WERI-Rb-1 (cell line): ENCODE data around the gene NR1H4.
A peak's percentile ranks its signal among the peaks of the same experiment; 100 is the strongest.

ENCODE experiments used
- DNase-seq: peaks from one replicate; pipeline ENCODE4 v3.0.0-alpha.2; 2020
- H3K27ac ChIP-seq: fragments of 250-450 bp; sonication (Bioruptor Pico); 2 replicates; pipeline ENCODE4 v1.5.1; 2020; ENCODE audit warnings: mild to moderate bottlenecking, moderate library complexity
- H3K27me3 ChIP-seq: fragments of 250-450 bp; sonication (Bioruptor Pico); 2 replicates; pipeline ENCODE4 v1.5.1; 2021; ENCODE audit warnings: mild to moderate bottlenecking, low read depth, moderate library complexity; ENCODE audit not compliant: insufficient read depth, severe bottlenecking
- H3K36me3 ChIP-seq: fragments of 250-450 bp; sonication (Bioruptor Pico); 2 replicates; pipeline ENCODE4 v1.5.1; 2020; ENCODE audit warnings: mild to moderate bottlenecking, moderate library complexity
- H3K4me3 ChIP-seq: 2 replicates; pipeline ENCODE4 v1.5.1; 2011; ENCODE audit warnings: low read depth, mild to moderate bottlenecking, control low read depth, low read length
- H3K9me3 ChIP-seq: fragments of 250-450 bp; sonication (Bioruptor Pico); 2 replicates; pipeline ENCODE4 v1.5.1; 2021; ENCODE audit warnings: mild to moderate bottlenecking, moderate library complexity; ENCODE audit not compliant: severe bottlenecking
- CTCF ChIP-seq: IDR thresholded peaks from 2 replicates; pipeline ENCODE4 v1.5.1; 2011; ENCODE audit warnings: low read depth, mild to moderate bottlenecking, control low read depth, inconsistent platforms, low read length

NR1H4 gene

GRCh38 chr12:100574187-100575074 lies 100.8 kb downstream of the NR1H4 start:
- no peak for DNase-seq
- peaks cover 6% of the 10 kb centered on the region for H3K36me3 ChIP-seq
- H3K27ac ChIP-seq = peak overlapping the region; percentile 90
- no peak for TF ChIP-seq CTCF
- peak overlapping the region; percentile 87 for H3K4me3 ChIP-seq
- no peaks in the 10 kb centered on the region for H3K9me3 ChIP-seq
- H3K27me3 ChIP-seq = no peaks in the 10 kb centered on the region

GRCh38 chr12:100576331-100577036 lies 102.8 kb downstream of the NR1H4 start:
- H3K27ac ChIP-seq = no peak overlapping the region

GRCh38 chr12:100578923-100579322 lies 105.3 kb downstream of the NR1H4 start:
- H3K9me3 ChIP-seq = no peaks in the 10 kb centered on the region
- no peak overlapping the region for H3K4me3 ChIP-seq
- no peak overlapping the region for H3K27ac ChIP-seq
- no peak for TF ChIP-seq CTCF
- peaks cover 3% of the 10 kb centered on the region for H3K36me3 ChIP-seq
- no peak for DNase-seq
- no peaks in the 10 kb centered on the region for H3K27me3 ChIP-seq

More at GRCh38 chr12:100576331-100577036, 102.8 kb downstream of the NR1H4 start:
- no peak for TF ChIP-seq CTCF
- Histone ChIP-seq H3K27me3 (no peaks in the 10 kb centered on the region), H3K36me3 (peaks cover 6% of the 10 kb centered on the region), H3K9me3 (no peaks in the 10 kb centered on the region), H3K4me3 (no peak overlapping the region)
- no peak for DNase-seq

DNA sequence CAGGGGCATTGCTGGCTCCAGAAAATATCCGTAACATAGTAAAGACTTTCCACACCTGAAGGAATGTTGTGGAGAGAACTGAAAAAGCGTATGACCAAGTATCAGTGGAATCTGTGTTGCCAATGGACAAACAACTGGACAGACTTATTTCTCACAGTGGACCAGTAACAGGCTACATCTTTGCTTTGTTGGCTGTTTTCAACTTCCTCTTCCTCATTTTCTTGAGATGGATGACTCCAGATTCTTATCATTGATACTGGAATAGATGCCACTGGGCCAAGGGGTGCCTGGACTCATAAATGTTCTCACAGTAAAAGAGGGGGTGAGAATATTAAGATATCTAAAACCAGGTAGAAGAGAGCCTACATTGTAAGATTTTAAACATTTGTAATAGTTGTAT lies 106.2 kb downstream of the NR1H4 start:
- peaks cover 3% of the 10 kb centered on the region for H3K36me3 ChIP-seq
- H3K4me3 ChIP-seq = no peak overlapping the region
- no peaks in the 10 kb centered on the region for H3K27me3 ChIP-seq
- no peak overlapping the region for H3K27ac ChIP-seq
- no peak for DNase-seq
- no peak for TF ChIP-seq CTCF
- no peaks in the 10 kb centered on the region for H3K9me3 ChIP-seq

DNA sequence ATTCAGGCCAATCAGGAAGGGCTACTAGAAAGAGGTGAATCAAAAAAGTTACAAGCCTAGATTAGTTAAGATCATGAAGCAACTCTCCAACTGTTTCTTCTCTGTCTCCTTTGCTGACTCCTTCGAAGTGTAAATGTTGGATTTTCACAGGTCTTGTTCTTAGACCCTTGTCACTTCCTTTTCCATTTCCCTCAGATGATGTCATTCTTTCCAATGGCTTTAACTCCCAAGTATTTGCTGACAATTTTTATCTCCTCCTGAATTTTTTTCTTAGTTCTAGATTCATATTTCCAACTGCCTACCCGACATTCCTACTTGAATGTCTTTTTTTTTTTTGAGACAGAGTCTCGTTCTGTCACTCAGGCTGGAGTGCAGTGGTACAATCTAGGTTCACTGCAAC lies 110.6 kb downstream of the NR1H4 start:
- no peak overlapping the region for H3K4me3 ChIP-seq
- no peak for TF ChIP-seq CTCF
- peaks cover 3% of the 10 kb centered on the region for H3K9me3 ChIP-seq
- no peaks in the 10 kb centered on the region for H3K27me3 ChIP-seq
- no peak overlapping the region for H3K27ac ChIP-seq
- no peak for DNase-seq
- no peaks in the 10 kb centered on the region for H3K36me3 ChIP-seq
